Activated CD4-positive, CD25-positive, alpha-beta regulatory T cell treated with anti-CD3 and anti-CD28 coated beads, Interleukin-2, amount 50 U/mL, for 16 hours (primary cell): ENCODE results near the gene TAS1R1.
"Not testable (repeated sequence)": the region's sequence is repeated elsewhere in the genome, so short reads cannot be mapped to it uniquely, and the experiment has no call there.

Experiments used
- DNase-seq: peaks from one replicate; pipeline ENCODE4 v3.0.0-alpha.2; 2020; ENCODE audit warnings: low read depth, low spot score

TAS1R1 gene

GRCh38 chr1:6588893-6589520 is 33.9 kb downstream of the TAS1R1 start:
- DNase-seq: no peak

- DNase-seq: no peak
Measured at GRCh38 chr1:6590046-6590445, 34.9 kb downstream of the TAS1R1 start.

GRCh38 chr1:6591222-6591621 is 36.1 kb downstream of the TAS1R1 start:
- no peak for DNase-seq

GRCh38 chr1:6591644-6592043 is 36.5 kb downstream of the TAS1R1 start:
- no peak for DNase-seq

GRCh38 chr1:6592441-6592840 is 37.3 kb downstream of the TAS1R1 start:
- DNase-seq: no peak

GRCh38 chr1:6592865-6593593 is 37.9 kb downstream of the TAS1R1 start:
- DNase-seq: no peak

GRCh38 chr1:6593810-6594209 is 38.7 kb downstream of the TAS1R1 start:
- no peak for DNase-seq

GRCh38 chr1:6594977-6595740 is 40.1 kb downstream of the TAS1R1 start:
- DNase-seq: no peak

- no peak for DNase-seq
Measured at GRCh38 chr1:6596351-6596750, 41.2 kb downstream of the TAS1R1 start.

GRCh38 chr1:6596886-6597776 is 42.0 kb downstream of the TAS1R1 start:
- DNase-seq: no peak

- DNase-seq: no peak
Measured at GRCh38 chr1:6597777-6598131, 42.6 kb downstream of the TAS1R1 start.

GRCh38 chr1:6599141-6599975 is 44.3 kb downstream of the TAS1R1 start:
- DNase-seq: no peak

GRCh38 chr1:6599991-6600390 is 44.9 kb downstream of the TAS1R1 start:
- DNase-seq: not testable (repeated sequence)

- no peak for DNase-seq
Measured at GRCh38 chr1:6600410-6601048, 45.4 kb downstream of the TAS1R1 start.

GRCh38 chr1:6601049-6601922 is 46.2 kb downstream of the TAS1R1 start:
- DNase-seq: peak; percentile 64

GRCh38 chr1:6601923-6602668 is 47.0 kb downstream of the TAS1R1 start:
- no peak for DNase-seq

- peak; percentile 72 for DNase-seq
Measured at GRCh38 chr1:6602669-6603237, 47.6 kb downstream of the TAS1R1 start, which contains the start of gene KLHL21. KLHL21 (minus strand) TSS chr1:6602869; CDS start chr1:6602817, 52 bp downstream.
